HG03565 (cell line): Measurements from ENCODE around the gene CHAT.

ENCODE experiments used
- ATAC-seq: cut with Tn5 transposase; IDR thresholded peaks from one replicate; pipeline ENCODE4 v1.9.1; 2021; ENCODE audit warnings: mild to moderate bottlenecking, moderate library complexity; ENCODE audit not compliant: unreplicated experiment

Gene CHAT

GRCh38 chr10:49613882-49614241 lies at the start of gene CHAT:
CHAT (plus strand) TSS chr10:49614037; CDS start chr10:49614190, 153 bp downstream.
- no peak for ATAC-seq

DNA sequence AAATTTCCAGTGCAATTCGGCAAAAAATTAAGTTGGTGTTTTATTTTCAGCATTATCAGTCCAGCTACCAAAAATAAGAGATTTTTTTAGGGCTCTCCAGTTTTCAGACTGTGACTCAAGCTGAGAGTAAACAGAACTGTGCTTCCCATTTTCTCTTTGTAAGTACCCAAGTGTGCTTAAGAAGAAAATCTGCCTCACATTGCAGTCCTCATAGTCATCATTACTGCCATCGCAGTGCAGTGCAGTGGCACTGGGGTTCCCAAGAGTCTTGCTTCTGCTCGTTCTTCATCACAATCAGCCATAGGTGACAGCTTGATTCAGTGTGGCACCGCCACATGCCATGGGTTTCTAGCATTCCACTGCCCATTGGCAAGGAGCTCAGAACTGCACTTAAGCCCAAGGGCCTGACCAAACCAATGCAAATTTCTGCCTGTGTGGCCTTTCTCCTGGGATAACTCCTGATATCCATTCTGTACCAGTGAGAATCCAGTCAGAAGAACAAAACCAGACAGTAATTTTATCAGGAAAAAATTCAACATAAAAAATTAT lies 49.3 kb upstream of the CHAT start:
- ATAC-seq = no peak

- peak; percentile 14 for ATAC-seq
Observed at GRCh38 chr10:49567810-49568209, 46.0 kb upstream of the CHAT start.

DNA sequence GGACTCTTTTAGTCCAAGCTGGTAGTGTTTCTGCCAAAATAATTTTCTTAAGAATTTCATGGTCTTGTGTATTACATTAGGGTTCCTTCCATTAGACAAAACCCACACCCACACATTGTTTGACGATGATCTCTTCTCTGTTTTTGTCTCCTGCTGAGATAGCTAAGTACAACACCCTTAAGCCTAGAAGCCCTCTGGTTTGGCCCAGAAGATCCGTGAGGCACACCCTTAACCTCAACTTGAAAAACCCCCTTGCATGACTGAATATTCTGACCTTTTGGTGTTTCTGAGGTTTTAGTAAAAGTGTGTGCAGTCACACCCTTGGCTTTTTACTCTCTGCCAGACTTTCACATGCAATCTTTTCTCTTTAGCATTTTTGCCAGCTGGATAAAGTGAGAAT lies 45.6 kb upstream of the CHAT start:
- peak; percentile 71 for ATAC-seq

DNA sequence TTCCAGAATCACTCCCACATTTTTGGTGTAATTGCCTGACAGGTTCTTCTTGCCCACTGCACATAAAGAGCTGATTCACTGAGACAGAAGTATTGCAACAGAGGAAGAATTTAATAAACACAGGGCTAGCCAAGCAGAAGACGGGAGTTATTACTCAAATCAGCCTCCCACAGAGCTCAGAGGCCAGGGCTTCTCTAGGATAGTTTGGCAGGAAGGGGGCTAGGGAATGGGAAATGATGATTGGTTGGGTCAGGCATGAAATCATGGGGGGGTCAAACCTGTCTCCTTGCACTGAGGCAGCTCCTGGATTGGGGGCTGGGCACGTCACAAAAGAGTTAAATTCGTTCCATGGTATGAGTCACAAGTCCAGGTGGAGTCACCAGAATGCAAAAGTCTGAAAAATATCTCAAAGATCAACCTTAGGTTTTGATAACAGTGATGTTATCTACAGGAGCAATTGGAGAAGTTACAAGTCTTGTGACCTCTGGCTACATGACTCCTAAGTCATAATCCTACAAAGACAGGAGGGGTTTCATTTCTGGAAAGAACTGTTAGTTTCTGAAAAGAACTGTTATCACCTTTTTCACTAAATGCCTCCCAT lies 44.7 kb upstream of the CHAT start:
- ATAC-seq = no peak

DNA sequence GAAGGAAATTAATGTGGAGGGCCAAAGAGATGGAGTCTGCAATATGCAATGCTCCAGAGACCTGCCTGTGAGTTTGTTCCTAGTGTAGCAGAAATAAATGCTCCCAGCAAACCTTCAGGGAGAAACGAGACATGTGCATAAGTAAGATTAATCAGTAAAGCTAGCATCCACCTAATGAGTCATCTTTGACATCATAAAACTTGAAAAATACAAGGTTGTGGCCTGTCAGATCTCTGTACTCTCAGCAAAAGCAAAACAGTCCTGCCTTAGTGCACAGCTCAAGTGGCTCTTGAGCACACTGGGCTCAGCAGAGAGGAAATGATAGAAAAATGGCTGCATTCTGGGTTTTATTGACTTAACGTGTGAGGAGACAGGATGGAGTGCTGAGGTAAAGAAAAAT lies 42.4 kb upstream of the CHAT start:
- ATAC-seq = no peak

GRCh38 chr10:49572594-49573114 lies 41.2 kb upstream of the CHAT start:
- no peak for ATAC-seq

DNA sequence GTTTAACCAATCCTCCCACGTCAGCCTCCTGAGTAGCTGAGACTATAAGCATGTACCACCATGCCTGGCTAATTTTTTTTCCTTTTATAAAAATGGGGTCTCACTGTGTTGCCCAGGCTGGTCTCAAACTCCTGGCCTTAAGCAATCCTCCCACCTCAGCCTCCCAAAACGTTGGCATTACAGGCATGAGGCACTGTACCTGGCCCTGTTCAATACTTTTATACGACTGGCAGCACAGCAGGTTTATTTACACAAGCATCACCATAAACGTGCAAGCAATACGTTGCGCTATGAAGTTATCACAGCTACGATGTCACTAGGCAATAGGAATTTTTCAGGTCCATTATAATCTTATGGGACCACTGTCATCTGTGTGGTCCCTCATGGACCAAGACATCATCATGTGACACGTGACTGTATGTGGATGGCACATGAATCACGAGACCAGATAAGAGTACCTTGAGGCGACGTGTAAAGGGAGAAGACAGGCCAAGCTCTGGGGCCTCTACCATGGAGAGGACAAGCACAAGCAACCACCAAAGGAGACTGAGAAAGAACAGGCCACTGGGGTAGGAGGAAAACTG lies 38.3 kb upstream of the CHAT start:
- ATAC-seq = no peak

DNA sequence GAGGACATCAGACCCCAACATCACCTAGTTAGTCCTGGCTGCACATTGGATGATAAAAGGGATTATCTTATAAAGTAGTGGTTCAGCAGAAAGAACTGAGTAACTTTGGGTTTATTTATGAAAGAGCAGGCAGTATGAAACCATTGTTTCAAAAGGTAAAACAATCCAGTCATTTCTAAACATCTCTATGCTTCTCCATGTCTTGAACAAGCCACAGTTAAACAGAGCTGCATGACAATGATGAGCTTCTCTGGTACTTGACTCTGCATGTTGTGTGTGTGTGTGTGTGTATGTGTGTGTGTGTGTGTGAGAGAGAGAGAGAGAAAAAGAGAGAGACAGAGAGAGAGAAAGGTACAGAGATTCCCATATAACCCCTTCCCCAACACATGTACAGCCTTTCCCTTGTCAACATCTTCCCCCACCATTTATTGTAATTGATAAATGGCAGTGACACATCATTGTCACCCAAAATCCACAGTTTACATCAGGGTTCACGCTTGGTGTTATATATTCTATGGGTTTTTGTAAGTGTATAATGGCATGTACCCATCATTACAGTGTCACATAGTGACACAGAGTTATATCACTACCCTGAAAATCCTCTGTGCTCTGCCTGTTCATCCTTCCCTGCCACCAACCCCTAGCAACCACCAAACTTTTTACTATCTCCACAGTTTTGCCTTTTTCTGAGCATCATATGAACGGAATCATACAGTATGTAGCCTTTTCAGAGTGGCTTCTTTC lies 36.5 kb upstream of the CHAT start:
- ATAC-seq = no peak

DNA sequence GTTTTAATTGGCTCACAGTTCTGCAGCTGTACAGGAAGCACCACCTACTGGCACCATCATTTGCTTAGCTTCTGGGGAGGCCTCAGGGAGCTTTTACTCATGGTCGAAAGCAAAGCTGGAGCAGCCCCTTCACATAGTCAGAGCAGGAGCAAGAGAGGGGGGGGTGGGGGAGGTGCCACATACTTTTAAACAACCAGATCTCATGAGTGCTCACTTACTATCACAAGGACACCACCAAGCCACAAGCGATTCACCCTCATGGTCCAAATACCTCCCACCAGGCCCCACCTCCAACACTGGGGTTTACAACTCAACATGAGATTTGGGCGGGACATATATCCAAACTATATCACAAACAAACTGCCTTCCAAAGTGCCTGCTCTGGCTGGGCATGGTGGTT lies 35.4 kb upstream of the CHAT start:
- no peak for ATAC-seq

DNA sequence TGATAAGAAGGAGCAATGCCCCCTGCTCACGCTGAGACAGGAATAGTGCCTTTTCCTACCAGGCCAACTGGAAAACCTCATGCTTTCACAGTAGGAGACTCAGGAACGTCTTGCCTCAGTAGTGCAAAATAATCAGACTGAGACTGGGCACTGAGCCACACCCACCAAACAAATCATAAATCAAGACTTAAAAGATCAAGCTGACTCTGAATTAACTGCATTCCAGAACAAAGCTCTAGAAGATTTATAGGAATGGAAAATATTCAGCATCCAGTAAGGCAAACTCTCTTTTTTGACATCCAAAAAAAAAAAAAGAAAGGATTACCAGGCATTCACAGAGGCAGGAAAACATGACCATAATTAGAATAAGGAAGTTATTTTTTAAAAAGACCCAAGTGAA lies 34.2 kb upstream of the CHAT start:
- no peak for ATAC-seq

GRCh38 chr10:49585387-49585786 lies 28.4 kb upstream of the CHAT start:
- no peak for ATAC-seq

GRCh38 chr10:49587981-49588380 lies 25.9 kb upstream of the CHAT start:
- ATAC-seq = no peak

GRCh38 chr10:49592726-49593563 lies 20.9 kb upstream of the CHAT start:
- ATAC-seq = no peak

- ATAC-seq = no peak
Observed at GRCh38 chr10:49593564-49593875, 20.3 kb upstream of the CHAT start.

GRCh38 chr10:49593998-49594397 lies 19.8 kb upstream of the CHAT start:
- ATAC-seq = no peak

- ATAC-seq = no peak
Observed at GRCh38 chr10:49594594-49594993, 19.2 kb upstream of the CHAT start.

DNA sequence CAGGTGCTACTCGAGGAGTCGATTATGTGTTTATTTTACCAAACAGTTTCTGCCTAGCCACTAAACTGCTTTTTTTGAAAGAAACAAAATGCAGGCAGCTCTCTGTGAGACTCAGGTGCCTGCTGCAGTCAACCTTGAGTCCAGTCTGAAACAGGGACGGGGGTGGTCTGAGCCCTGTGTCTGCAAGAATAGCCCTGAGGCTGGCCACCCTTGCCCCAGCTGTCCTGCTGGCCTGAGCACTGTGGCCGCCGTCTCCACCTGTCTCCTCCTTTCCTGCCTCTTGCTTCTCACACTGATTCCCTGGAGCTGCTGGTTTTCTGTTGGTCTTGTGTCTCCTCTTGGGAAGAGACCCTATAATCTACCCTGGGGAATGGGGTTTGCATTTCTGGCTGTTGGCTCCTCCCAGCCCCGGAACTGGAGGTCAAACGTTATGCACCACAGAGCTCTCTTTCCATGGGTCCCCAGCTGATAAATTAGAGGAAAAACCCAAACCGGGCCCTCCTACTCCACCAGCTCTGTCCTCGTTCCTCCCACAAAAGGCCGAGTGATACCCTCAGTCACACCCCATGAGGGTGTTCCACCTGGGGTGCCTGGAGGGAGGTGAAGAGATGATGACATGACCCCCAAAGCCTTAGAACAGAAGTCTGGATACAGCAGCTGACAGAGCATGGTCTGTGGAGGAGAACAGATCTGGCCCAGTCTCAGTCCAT lies 18.7 kb upstream of the CHAT start:
- no peak for ATAC-seq

DNA sequence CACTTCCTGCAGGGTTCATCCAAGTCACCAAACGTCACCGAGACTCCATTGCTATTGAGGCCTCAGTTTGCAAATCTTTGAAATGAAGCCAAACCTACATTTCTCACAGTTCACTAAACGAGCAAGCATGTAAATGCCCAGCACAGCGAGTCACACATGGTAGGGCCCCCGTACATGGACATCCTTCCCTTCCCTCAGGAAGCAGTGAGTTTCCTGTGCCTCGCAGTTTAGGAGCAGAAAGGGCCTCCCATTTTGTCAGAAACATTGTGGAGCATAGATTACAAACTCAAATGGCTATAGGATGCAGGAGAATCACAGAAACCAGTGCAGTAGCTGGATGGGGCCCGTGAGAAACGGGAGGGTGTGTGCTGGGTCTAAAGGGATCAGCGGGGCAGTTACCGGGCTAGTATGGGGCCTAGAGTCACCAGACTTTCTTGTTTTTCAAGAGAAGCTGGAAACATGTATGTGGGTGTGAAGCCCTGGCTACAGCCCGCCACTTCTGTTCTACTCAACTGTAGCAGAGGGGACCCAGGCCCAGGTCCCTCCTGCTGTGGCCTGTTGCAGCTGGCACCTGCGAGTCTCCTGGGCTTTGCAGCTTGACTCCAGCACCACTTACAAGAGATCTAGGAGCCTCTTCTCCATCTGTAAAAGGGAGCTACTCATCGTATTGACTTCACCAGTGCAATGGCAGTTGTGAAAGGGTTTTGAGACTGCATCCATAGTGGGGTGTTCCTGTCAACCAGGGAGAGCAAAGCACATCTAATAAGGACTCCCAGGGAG lies 17.9 kb upstream of the CHAT start:
- no peak for ATAC-seq

GRCh38 chr10:49596493-49596809 lies 17.4 kb upstream of the CHAT start:
- no peak for ATAC-seq
